Smooth muscle cell (in vitro differentiated cells): ENCODE results near the gene ANXA11. TPM values are rescaled to one million over a fixed set of nuclear protein-coding genes. Genes with fewer than 3 reads are reported as not detected.

Experiments
- DNase-seq: peaks from one replicate; lab custom pipeline; 2025; ENCODE audit not compliant: unreplicated experiment; lab: John Stamatoyannopoulos, UW
- H2AFZ ChIP-seq: fragments of 200-600 bp; sonication (generic); 2 replicates; pipeline ENCODE4 v1.6.0; 2016; ENCODE audit warnings: antibody characterized with exemption, low read depth, mild to moderate bottlenecking
- H3F3A ChIP-seq: fragments of 200-600 bp; sonication (generic); 2 replicates; pipeline ENCODE4 v1.6.0; 2017; ENCODE audit warnings: antibody characterized with exemption, low read depth
- H3K27ac ChIP-seq: fragments of 200-600 bp; sonication (generic); 2 replicates; pipeline ENCODE4 v1.5.1; 2016; ENCODE audit warnings: low read depth, mild to moderate bottlenecking
- H3K27me3 ChIP-seq: fragments of 200-600 bp; sonication (generic); 2 replicates; pipeline ENCODE4 v1.6.1; 2016; ENCODE audit warnings: low read depth, mild to moderate bottlenecking
- H3K36me3 ChIP-seq: fragments of 200-600 bp; sonication (generic); 2 replicates; pipeline ENCODE4 v1.5.1; 2016; ENCODE audit warnings: low read depth
- H3K4me1 ChIP-seq: fragments of 200-600 bp; sonication (generic); 2 replicates; pipeline ENCODE4 v1.5.1; 2016; ENCODE audit warnings: low read depth
- H3K4me2 ChIP-seq: fragments of 200-600 bp; sonication (generic); 2 replicates; pipeline ENCODE4 v1.6.0; 2016; ENCODE audit warnings: mild to moderate bottlenecking
- H3K4me3 ChIP-seq: fragments of 200-600 bp; sonication (generic); 2 replicates; pipeline ENCODE4 v1.5.1; 2016; ENCODE audit warnings: mild to moderate bottlenecking
- H3K79me2 ChIP-seq: fragments of 200-600 bp; sonication (generic); 2 replicates; pipeline ENCODE4 v1.6.0; 2016; ENCODE audit warnings: low read depth, mild to moderate bottlenecking
- H3K9ac ChIP-seq: fragments of 200-600 bp; sonication (generic); 2 replicates; pipeline ENCODE4 v1.6.0; 2016; ENCODE audit warnings: low read depth
- H3K9me3 ChIP-seq: fragments of 200-600 bp; sonication (generic); replicated peaks from 2 replicates; pipeline ENCODE4 v1.5.1; 2016; ENCODE audit warnings: low read depth
- H4K20me1 ChIP-seq: fragments of 200-600 bp; sonication (generic); 2 replicates; pipeline ENCODE4 v1.6.0; 2016; ENCODE audit warnings: low read depth
- CTCF ChIP-seq: fragments of 200-600 bp; sonication (generic); IDR thresholded peaks from 2 replicates; pipeline ENCODE4 v1.5.1; 2017; ENCODE audit warnings: borderline replicate concordance, mild to moderate bottlenecking, antibody characterized with exemption; ENCODE audit not compliant: insufficient read depth, poor library complexity, severe bottlenecking
- WGBS: methylation state at CpG from one replicate; pipeline ENCODE4 v1.1.7; 2016; ENCODE audit warnings: low lambda C conversion rate; 5-methylcytosine and 5-hydroxymethylcytosine counted together
- polyA plus RNA-seq: library from polyadenylated mRNA; unstranded; fragments of >200 nt; fragmentation: Nextera tagmentation; extraction: Ambion mirVana; gene quantifications from 2 replicates; pipeline ENCODE4 v1.2.1, GENCODE V29; 2016
- total RNA-seq: library from RNA; depleted of rRNA; stranded (reverse); fragments of >200 nt; gene quantifications from 2 replicates; pipeline ENCODE4 v1.2.3, GENCODE V29; 2014

ANXA11 gene
- total and polyA plus RNA-seq, 2 experiments from 2014 or later, result 36.6 to 93.4 TPM

- no peak overlapping the region for H3K4me2 ChIP-seq
- H3K36me3 ChIP-seq, result no peaks in the 10 kb centered on the region
- no peak overlapping the region for H3K9ac ChIP-seq
- H2AFZ ChIP-seq, result no peak overlapping the region
- DNase-seq, result no peak
- over 99% methylated on average over 14 of the region's 14 CpGs for WGBS
- peak overlapping the region; percentile 79 for H3K27ac ChIP-seq
- no peaks in the 10 kb centered on the region for H3K27me3 ChIP-seq
- H3K9me3 ChIP-seq, result no peaks in the 10 kb centered on the region
- H3K4me3 ChIP-seq, result no peak overlapping the region
- TF ChIP-seq CTCF, result no peak
- no peaks in the 10 kb centered on the region for H3K79me2 ChIP-seq
- H3K4me1 ChIP-seq, result no peaks in the 10 kb centered on the region
- H4K20me1 ChIP-seq, result peaks cover 2% of the 10 kb centered on the region
- H3F3A ChIP-seq, result peaks cover 31% of the 10 kb centered on the region
Measured at GRCh38 chr10:80157561-80157960, 47.8 kb downstream of the ANXA11 start.

GRCh38 chr10:80156216-80156615, 49.1 kb downstream of the ANXA11 start:
- Histone ChIP-seq H3F3A (peaks cover 31% of the 10 kb centered on the region), H2AFZ (no peak overlapping the region), H3K9me3 (no peaks in the 10 kb centered on the region), H3K27me3 (no peaks in the 10 kb centered on the region), H3K27ac (peak overlapping the region; percentile 91), H3K36me3 (no peaks in the 10 kb centered on the region), H3K4me1 (no peaks in the 10 kb centered on the region), H3K79me2 (no peaks in the 10 kb centered on the region), H3K9ac (no peak overlapping the region), H3K4me3 (no peak overlapping the region), H4K20me1 (peaks cover 2% of the 10 kb centered on the region), H3K4me2 (no peak overlapping the region)
- 80% methylated on average over 5 of the region's 5 CpGs for WGBS
- no peak for TF ChIP-seq CTCF
- no peak for DNase-seq

GRCh38 chr10:80155696-80156215, 49.6 kb downstream of the ANXA11 start:
- Histone ChIP-seq H4K20me1 (peaks cover 2% of the 10 kb centered on the region), H3K9ac (peak overlapping the region; percentile 30), H3K79me2 (no peaks in the 10 kb centered on the region), H2AFZ (no peak overlapping the region), H3K4me3 (no peak overlapping the region), H3K36me3 (no peaks in the 10 kb centered on the region), H3K9me3 (no peaks in the 10 kb centered on the region), H3K4me1 (no peaks in the 10 kb centered on the region), H3K27me3 (no peaks in the 10 kb centered on the region), H3F3A (peaks cover 27% of the 10 kb centered on the region), H3K27ac (peak overlapping the region; percentile 91), H3K4me2 (peak overlapping the region; percentile 53)
- no peak for DNase-seq
- no peak for TF ChIP-seq CTCF
- 51% methylated on average over 8 of the region's 8 CpGs for WGBS
